SU-DHL-6 (cell line): ENCODE results near the gene TM2D3.

ENCODE experiments used
- H2AFZ ChIP-seq: fragments of 200-600 bp; sonication (generic); 2 replicates; pipeline ENCODE4 v1.6.1; 2014; ENCODE audit warnings: low read depth, mild to moderate bottlenecking, moderate library complexity, mixed read lengths, antibody characterized with exemption, low read length; ENCODE audit not compliant: severe bottlenecking
- H3F3A ChIP-seq: fragments of 200-600 bp; shearing (Covaris generic); 2 replicates; pipeline ENCODE4 v1.6.0; 2016; ENCODE audit warnings: antibody characterized with exemption, mild to moderate bottlenecking; ENCODE audit not compliant: insufficient read depth
- H3K27ac ChIP-seq: fragments of 200-600 bp; sonication (generic); 2 replicates; pipeline ENCODE4 v1.5.1; 2016; ENCODE audit warnings: low read depth, mild to moderate bottlenecking, low read length, moderate library complexity, mixed read lengths
- H3K27me3 ChIP-seq: fragments of 200-600 bp; sonication (generic), shearing (Covaris generic); 2 replicates; pipeline ENCODE4 v1.6.0; 2014; ENCODE audit warnings: mild to moderate bottlenecking, low read length
- H3K36me3 ChIP-seq: fragments of 200-600 bp; sonication (generic); 2 replicates; pipeline ENCODE4 v1.6.1; 2014; ENCODE audit warnings: mild to moderate bottlenecking, low read length, mixed read lengths
- H3K4me2 ChIP-seq: fragments of 300-600, 200-600 bp; shearing (Covaris generic), sonication (generic); 2 replicates; pipeline ENCODE4 v1.6.0; 2014; ENCODE audit warnings: low read length, low read depth, mild to moderate bottlenecking; ENCODE audit not compliant: poor library complexity, severe bottlenecking
- H3K4me3 ChIP-seq: fragments of 200-600 bp; sonication (generic); 2 replicates; pipeline ENCODE4 v1.5.1; 2014; ENCODE audit warnings: antibody characterized with exemption, low read length, mild to moderate bottlenecking, mixed read lengths; ENCODE audit not compliant: insufficient read depth, poor library complexity, severe bottlenecking
- H3K79me2 ChIP-seq: fragments of 200-600 bp; sonication (generic); 2 replicates; pipeline ENCODE4 v1.6.1; 2014; ENCODE audit warnings: mild to moderate bottlenecking, low read length, moderate library complexity; ENCODE audit not compliant: insufficient read depth
- H3K9ac ChIP-seq: fragments of 200-600 bp; sonication (generic); 2 replicates; pipeline ENCODE4 v1.7.0; 2014; ENCODE audit warnings: mild to moderate bottlenecking, low read length
- H3K9me2 ChIP-seq: fragments of 200-600 bp; sonication (generic); replicated peaks from 2 replicates; pipeline ENCODE4 v1.6.1; 2014; ENCODE audit warnings: low read length; ENCODE audit not compliant: insufficient read depth
- H3K9me3 ChIP-seq: fragments of 200-600 bp; sonication (generic); 2 replicates; pipeline ENCODE4 v1.6.1; 2014; ENCODE audit warnings: low read length, mixed read lengths; ENCODE audit not compliant: insufficient read depth
- H4K20me1 ChIP-seq: fragments of 200-600 bp; sonication (generic); 2 replicates; pipeline ENCODE4 v1.6.1; 2014; ENCODE audit warnings: low read depth, mild to moderate bottlenecking, antibody characterized with exemption, low read length, moderate library complexity, mixed read lengths
- EZH2phosphoT487 ChIP-seq: fragments of 200-600 bp; sonication (generic), shearing (Covaris generic); conservative IDR thresholded peaks from 2 replicates; pipeline ENCODE4 v1.6.1; 2018; ENCODE audit warnings: mild to moderate bottlenecking, antibody characterized with exemption, low read length, moderate library complexity, mixed read lengths
- TF ChIP-seq, protein P1 (sequence below): fragments of 200-600 bp; sonication (generic); IDR thresholded peaks from one replicate; pipeline ENCODE4 v1.5.1; 2017; ENCODE audit warnings: antibody characterized with exemption, mild to moderate bottlenecking, low read length, moderate library complexity; ENCODE audit not compliant: insufficient read depth, poor library complexity, severe bottlenecking

TM2D3 gene

GRCh38 chr15:101664303-101664913 is 12.2 kb upstream of the TM2D3 start:
- H2AFZ ChIP-seq = no peak overlapping the region
- H3K9me2 ChIP-seq = no peaks in the 10 kb centered on the region
- no peak overlapping the region for H3K4me3 ChIP-seq
- no peaks in the 10 kb centered on the region for H4K20me1 ChIP-seq
- no peak overlapping the region for H3K9ac ChIP-seq
- 0 out of 2 replicates have a peak, but pooled peaks cover 4% of the 10 kb centered on the region for H3K9me3 ChIP-seq
- no peaks in the 10 kb centered on the region for H3K27me3 ChIP-seq
- H3F3A ChIP-seq = no peaks in the 10 kb centered on the region
- H3K27ac ChIP-seq = no peak overlapping the region
- no peaks in the 10 kb centered on the region for H3K79me2 ChIP-seq
- no peak overlapping the region for H3K4me2 ChIP-seq
- TF ChIP-seq, protein P1, sequence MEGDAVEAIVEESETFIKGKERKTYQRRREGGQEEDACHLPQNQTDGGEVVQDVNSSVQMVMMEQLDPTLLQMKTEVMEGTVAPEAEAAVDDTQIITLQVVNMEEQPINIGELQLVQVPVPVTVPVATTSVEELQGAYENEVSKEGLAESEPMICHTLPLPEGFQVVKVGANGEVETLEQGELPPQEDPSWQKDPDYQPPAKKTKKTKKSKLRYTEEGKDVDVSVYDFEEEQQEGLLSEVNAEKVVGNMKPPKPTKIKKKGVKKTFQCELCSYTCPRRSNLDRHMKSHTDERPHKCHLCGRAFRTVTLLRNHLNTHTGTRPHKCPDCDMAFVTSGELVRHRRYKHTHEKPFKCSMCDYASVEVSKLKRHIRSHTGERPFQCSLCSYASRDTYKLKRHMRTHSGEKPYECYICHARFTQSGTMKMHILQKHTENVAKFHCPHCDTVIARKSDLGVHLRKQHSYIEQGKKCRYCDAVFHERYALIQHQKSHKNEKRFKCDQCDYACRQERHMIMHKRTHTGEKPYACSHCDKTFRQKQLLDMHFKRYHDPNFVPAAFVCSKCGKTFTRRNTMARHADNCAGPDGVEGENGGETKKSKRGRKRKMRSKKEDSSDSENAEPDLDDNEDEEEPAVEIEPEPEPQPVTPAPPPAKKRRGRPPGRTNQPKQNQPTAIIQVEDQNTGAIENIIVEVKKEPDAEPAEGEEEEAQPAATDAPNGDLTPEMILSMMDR = peak; percentile 24
- TF ChIP-seq EZH2phosphoT487 = no peak
- no peaks in the 10 kb centered on the region for H3K36me3 ChIP-seq

DNA sequence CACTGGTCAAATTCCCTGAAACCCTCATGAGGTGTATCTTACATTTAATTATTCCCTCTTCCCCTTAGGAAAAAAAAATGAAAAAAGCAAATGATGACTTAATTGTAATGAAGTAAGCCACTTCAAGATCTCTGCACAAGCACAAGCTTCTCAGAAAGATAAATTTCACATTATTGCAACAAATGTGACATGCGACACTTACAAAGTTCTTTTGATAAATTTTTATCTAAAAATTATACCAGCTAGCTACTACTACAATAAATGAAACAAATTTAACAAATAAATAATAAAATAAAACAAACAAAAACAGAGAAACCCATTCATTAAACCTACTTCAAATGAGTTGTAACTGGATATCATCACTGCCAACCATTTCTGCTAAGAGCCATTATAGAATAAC is 10.0 kb upstream of the TM2D3 start:
- Histone ChIP-seq H3K9me2 (no peaks in the 10 kb centered on the region), H3K36me3 (no peaks in the 10 kb centered on the region), H3F3A (no peaks in the 10 kb centered on the region), H3K27me3 (no peaks in the 10 kb centered on the region), H3K27ac (no peak overlapping the region), H4K20me1 (no peaks in the 10 kb centered on the region), H3K4me2 (no peak overlapping the region), H3K4me3 (no peak overlapping the region), H3K9me3 (0 out of 2 replicates have a peak, but pooled peaks cover 4% of the 10 kb centered on the region), H3K9ac (no peak overlapping the region), H3K79me2 (no peaks in the 10 kb centered on the region), H2AFZ (no peak overlapping the region)
- TF ChIP-seq, protein P1 = no peak
- TF ChIP-seq EZH2phosphoT487 = no peak

DNA sequence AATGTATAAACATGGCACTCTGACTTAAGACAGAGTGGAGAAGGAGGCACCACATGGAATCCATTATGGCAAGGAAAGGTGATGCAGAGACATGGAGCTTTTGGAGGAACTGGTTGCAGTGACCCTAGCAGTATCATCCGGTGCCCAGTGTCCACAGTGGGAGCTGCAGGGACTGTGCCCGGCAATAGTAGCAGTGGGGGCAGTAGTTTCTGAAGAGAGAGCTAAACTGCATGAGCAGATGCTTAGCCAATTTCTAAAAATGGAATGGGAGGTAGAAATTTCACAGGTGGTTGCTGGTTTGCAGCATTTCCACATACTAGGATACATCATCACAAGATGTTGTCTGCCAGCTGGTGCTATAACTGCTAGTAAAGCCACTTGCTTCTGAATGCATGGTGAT is 7.8 kb upstream of the TM2D3 start:
- Histone ChIP-seq H3K27me3 (no peaks in the 10 kb centered on the region), H2AFZ (no peak overlapping the region), H4K20me1 (no peaks in the 10 kb centered on the region), H3K9me3 (no peaks in the 10 kb centered on the region), H3F3A (no peaks in the 10 kb centered on the region), H3K9ac (no peak overlapping the region), H3K9me2 (no peaks in the 10 kb centered on the region), H3K36me3 (no peaks in the 10 kb centered on the region), H3K27ac (no peak overlapping the region), H3K79me2 (no peaks in the 10 kb centered on the region), H3K4me3 (no peak overlapping the region), H3K4me2 (no peak overlapping the region)
- TF ChIP-seq, protein P1 = no peak
- TF ChIP-seq EZH2phosphoT487 = no peak
